Measurements from ENCODE around the gene ZNF302.

The ZNF302 gene

DNA sequence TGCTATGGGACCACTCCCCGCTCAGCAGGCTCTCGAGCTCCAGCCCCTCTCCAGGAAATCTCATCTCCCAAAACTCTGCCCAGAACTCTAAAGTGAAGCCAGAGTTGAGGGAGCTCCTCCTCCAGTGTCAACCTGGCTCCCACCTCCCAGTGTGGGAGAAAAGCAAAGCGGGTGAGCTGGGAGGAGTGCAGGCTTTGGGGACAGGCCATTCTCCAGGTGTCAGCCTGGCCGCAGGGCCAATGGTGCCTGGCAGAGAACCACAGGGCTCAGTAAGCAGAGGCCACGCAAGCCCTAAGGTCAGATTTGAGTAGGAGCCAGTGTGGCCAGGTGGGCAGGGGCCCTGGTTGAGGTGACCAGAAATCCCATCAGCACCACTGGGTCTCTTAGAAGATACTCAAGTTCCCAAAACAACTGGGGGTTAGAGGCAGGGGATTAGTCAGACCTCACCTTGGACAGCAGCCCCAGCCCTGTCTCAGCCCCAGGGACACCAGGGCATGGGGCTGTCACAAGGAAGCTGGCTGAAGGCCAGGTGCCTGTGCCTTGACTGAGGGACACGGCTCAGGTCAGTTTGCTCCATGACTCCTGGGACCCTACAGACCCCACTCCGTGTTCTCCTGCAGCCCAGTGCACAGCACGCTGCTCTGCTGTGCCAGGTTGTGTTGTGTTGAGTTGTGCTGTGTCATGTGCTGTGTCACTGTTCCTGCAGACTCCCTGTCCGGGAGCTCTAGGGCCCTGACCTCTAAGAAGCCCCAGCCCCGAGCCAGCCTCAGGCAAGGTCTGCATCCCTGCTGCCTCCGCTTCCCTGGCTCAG is 53.7 kb downstream of the ZNF302 start:
- DNase-seq (ENCODE audit: insufficient read length, low spot score) (no peak), FAIRE-seq (no peak)
- TF ChIP-seq, protein P1, sequence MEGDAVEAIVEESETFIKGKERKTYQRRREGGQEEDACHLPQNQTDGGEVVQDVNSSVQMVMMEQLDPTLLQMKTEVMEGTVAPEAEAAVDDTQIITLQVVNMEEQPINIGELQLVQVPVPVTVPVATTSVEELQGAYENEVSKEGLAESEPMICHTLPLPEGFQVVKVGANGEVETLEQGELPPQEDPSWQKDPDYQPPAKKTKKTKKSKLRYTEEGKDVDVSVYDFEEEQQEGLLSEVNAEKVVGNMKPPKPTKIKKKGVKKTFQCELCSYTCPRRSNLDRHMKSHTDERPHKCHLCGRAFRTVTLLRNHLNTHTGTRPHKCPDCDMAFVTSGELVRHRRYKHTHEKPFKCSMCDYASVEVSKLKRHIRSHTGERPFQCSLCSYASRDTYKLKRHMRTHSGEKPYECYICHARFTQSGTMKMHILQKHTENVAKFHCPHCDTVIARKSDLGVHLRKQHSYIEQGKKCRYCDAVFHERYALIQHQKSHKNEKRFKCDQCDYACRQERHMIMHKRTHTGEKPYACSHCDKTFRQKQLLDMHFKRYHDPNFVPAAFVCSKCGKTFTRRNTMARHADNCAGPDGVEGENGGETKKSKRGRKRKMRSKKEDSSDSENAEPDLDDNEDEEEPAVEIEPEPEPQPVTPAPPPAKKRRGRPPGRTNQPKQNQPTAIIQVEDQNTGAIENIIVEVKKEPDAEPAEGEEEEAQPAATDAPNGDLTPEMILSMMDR (IDR thresholded peaks at IDR 0.05; ENCODE audit: insufficient read depth, missing control alignments), result no peak

DNA sequence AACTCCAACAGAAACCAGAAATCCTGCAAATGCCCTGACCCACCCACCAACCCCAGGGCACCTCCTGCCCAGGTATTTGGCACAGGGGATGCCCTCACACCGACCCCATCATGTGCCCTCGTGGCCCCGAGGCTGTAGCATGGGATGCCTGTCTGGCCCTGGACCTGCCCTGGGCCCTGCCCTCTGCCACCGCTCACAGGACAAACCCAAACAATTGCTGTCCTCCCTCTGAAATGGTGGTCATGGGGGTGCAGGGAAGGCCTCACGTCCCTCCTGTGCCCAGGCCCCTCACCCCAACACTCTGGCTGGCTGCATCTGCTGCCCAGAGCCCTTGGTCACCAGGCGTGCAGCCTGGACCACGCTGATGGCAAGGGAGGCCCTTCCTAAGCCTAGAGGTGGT is 54.5 kb downstream of the ZNF302 start:
- TF ChIP-seq, protein P1 (IDR thresholded peaks at IDR 0.05; ENCODE audit: insufficient read depth, missing control alignments), result no peak
- DNase-seq (ENCODE audit: insufficient read length, low spot score) (no peak), FAIRE-seq (no peak)

DNA sequence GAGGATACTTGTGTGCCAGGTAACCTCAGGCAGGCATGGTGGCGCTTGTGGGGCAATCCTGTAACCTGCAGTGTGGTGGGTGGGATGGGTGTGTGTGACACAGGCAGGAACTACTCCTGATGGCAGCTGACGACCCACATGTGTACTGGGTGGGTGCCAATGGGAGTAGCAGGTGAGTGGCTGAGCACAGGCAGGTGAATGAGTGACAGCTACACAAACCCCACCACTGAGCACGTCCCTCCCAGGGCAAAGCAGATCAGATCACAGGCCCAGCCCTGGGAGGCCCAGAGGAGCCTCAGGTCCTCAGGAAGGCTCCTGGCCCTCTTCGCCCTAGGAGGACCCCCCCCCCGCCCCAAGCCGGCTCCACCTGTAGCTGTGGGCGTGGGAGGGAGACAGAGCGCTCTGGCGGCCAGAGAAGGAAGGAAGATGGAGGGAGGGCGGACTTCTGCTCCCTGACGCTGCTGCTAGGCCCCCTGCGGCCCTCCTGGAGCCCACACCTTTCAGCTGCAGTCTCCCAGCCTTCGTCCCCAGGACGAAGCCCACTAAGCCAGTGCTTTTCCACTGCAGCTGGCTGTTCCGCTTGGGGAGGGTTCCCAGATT is 55.2 kb downstream of the ZNF302 start:
- TF ChIP-seq, protein P1 (IDR thresholded peaks at IDR 0.05; ENCODE audit: insufficient read depth, missing control alignments), result no peak
- no peak for FAIRE-seq
- DNase-seq (ENCODE audit: insufficient read length, low spot score), result no peak

DNA sequence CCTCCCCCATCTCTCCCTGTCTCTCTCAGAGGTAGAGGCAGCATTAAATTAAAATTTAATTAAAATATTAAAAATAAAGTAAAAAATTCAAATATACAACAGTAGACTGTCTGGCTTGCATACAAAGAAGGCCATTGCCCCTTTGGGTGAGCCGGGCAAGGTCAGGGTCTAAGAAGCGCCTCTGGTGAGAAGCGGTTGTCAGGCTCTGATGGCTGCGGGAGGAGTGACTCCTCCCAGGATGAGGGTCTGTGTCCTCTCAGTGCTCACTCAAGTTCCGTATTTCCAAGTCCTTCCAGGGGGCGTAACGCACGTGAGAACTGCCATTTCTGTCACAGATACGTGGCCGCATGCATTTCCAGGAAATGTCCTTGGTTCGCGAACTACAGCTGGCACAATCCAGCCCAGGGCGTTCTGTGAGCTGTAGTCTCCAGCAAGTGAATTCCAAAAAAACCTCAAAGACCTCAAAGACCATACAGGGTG is 55.8 kb downstream of the ZNF302 start:
- DNase-seq (ENCODE audit: insufficient read length, low spot score) (peak; percentile 23), FAIRE-seq (no peak)
- TF ChIP-seq, protein P1 (IDR thresholded peaks at IDR 0.05; ENCODE audit: insufficient read depth, missing control alignments), result no peak

DNA sequence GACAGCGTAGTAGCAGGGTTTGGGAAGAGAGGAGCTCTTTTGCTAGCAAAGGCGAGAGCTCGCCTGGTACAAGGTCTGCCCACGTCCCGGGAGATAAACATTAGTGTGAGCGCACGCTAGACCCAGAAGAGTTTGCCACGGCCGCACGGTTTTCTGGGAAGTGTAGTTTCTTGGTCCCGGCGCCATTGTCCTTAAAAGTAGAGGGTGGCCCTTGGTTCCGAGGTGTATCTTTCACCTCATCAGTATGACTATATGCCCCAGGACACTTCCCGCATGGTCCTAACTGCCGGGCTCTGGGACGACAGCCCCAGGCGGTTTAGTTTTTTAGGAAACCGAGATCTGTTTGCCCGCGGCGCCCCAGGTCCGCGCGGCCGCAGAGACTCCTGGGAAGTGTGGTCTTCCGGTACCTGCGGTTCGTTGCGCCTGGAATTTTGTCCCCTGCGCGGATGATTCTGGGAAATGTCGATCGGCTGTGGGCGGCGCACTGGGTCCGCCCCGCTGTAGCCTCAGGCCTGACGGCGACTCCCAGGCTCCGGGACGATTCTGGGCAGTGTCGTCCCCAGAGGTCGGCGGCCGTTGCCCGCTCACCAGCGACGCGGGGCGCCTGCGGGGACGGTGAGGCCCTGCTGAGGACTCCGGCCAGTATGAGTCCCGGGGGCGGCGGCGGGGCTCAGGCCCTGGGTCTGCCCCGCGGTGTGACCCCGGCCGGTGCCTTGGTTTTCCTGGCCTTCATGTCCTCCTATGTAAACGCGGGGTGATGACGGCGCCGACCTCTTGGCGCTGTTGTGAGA is 56.5 kb downstream of the ZNF302 start, which contains the start of gene ZNF181:
ZNF181 (plus strand) TSS at position 498 of the 791 bp plus-strand sequence. CDS start 795 bp downstream, outside the sequence.
- DNase-seq (ENCODE audit: insufficient read length, low spot score), result peak; percentile 76
- FAIRE-seq, result no peak
- TF ChIP-seq, protein P1 (IDR thresholded peaks at IDR 0.05; ENCODE audit: insufficient read depth, missing control alignments), result no peak

DNA sequence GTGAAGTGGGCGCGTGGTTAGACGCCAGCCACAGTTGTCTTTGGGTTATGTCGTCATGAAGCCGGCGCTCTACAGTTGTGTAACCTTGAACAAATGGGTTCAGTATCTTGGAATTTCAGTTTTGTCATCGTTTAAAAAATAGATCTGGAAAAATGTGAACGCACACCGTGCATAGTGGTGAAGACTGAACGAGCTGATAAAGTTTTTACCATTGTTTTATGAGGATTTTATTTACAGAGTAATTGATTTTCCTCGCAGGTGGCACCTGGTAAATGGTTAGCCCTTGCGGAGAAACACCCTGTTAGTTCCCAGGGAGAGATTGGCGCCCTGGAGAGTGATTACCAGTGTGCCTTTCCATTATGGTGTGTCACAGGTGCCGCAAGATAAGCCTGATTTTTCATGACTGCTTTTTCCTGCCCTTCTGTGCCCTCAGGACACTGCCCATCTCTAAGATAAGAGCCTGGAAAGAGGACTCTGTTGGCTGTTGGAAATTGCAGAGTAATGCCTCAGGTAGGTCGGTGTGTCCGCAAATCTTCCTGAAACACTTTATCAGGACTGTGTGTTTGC is 57.1 kb downstream of the ZNF302 start:
- TF ChIP-seq, protein P1 (IDR thresholded peaks at IDR 0.05; ENCODE audit: insufficient read depth, missing control alignments), result no peak
- FAIRE-seq (no peak), DNase-seq (ENCODE audit: insufficient read length, low spot score) (no peak)

Measured in D721Med (cell line).